Measurements from ENCODE around the gene PRR30.

DNA sequence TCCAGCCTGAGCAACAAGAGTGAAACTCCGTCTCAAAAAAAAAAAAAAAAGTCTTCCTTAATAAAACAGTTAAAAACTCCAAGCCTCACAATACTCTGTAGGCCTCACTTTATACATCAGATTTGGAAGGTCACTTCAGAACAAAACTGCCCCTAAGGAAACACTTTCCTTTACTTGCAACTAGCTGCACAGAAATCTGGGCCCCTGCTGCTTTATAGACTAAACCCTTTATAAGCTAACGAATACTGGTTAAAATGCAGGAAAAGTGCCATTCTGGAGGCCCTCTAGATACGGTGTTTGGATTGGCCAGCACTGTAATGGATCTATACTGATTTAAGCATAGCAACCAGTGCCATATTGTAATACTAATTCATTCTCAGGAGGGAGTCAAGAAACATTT is 14.1 kb downstream of the PRR30 start:
- TF ChIP-seq, protein P1, sequence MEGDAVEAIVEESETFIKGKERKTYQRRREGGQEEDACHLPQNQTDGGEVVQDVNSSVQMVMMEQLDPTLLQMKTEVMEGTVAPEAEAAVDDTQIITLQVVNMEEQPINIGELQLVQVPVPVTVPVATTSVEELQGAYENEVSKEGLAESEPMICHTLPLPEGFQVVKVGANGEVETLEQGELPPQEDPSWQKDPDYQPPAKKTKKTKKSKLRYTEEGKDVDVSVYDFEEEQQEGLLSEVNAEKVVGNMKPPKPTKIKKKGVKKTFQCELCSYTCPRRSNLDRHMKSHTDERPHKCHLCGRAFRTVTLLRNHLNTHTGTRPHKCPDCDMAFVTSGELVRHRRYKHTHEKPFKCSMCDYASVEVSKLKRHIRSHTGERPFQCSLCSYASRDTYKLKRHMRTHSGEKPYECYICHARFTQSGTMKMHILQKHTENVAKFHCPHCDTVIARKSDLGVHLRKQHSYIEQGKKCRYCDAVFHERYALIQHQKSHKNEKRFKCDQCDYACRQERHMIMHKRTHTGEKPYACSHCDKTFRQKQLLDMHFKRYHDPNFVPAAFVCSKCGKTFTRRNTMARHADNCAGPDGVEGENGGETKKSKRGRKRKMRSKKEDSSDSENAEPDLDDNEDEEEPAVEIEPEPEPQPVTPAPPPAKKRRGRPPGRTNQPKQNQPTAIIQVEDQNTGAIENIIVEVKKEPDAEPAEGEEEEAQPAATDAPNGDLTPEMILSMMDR (IDR thresholded peaks at IDR 0.05): no peak
- TF ChIP-seq POLR2A (IDR thresholded peaks at IDR 0.05): no peak
